Stimulated activated CD4-positive, alpha-beta T cell treated with anti-CD3 and anti-CD28 coated beads, Interleukin-2, amount 100 ng/mL, for 4 hours (primary cell): ENCODE measurements around the gene CADPS2.

Experiments
- DNase-seq: peaks from one replicate; pipeline ENCODE4 v3.0.0-alpha.2; 2020; ENCODE audit warnings: low read depth

CADPS2 gene

GRCh38 chr7:122448893-122449589 lies 437.2 kb downstream of the CADPS2 start:
- no peak for DNase-seq

DNA sequence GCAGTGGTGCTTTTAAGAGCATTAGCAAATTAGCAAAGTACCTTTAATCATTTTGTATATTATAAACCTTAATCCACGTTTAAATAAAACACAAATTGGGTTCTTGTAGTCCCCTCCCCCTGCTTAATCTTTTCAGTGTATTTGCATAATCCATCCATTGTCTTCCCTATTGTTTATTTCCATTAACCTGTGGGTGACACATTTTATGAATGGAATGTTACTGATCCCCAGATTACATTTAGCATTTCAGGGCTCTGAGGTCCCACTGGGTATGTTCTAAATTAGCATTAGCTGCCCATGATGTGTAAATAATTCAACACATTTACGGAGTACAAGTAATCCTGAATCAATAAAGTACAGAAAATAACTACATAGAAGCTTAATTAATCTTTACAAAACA lies 443.3 kb downstream of the CADPS2 start:
- DNase-seq: no peak

- no peak for DNase-seq
Measured at GRCh38 chr7:122438492-122438891, 447.8 kb downstream of the CADPS2 start.

- DNase-seq: no peak
Measured at GRCh38 chr7:122438006-122438405, 448.3 kb downstream of the CADPS2 start.

- no peak for DNase-seq
Measured at GRCh38 chr7:122433765-122434164, 452.5 kb downstream of the CADPS2 start.

- DNase-seq: no peak
Measured at GRCh38 chr7:122430710-122431109, 455.6 kb downstream of the CADPS2 start.

- no peak for DNase-seq
Measured at GRCh38 chr7:122429926-122430325, 456.3 kb downstream of the CADPS2 start.

GRCh38 chr7:122425731-122426130 lies 460.5 kb downstream of the CADPS2 start:
- DNase-seq: no peak

DNA sequence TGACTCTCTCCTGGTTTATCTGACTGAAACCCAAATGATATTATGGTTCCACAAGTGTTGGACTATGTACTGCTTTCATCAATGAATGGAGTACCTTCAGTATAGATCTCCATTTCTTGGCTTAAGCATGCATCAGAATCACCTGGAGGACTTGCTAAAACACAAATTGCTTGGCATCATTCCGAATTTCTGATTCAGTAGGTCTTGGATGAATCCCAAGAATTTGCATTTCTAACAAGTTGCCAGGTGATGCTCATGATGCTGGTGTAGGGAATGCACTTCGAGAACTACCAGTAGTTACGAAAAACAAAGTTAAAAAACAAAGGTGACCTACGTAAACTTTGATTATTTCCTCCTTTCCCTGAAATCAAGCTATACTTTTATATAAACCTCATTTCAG lies 462.7 kb downstream of the CADPS2 start:
- DNase-seq: no peak

- DNase-seq: no peak
Measured at GRCh38 chr7:122416336-122416735, 469.9 kb downstream of the CADPS2 start.

- DNase-seq: no peak
Measured at GRCh38 chr7:122415510-122415909, 470.8 kb downstream of the CADPS2 start.

GRCh38 chr7:122413339-122413738 lies 472.9 kb downstream of the CADPS2 start:
- DNase-seq: no peak

DNA sequence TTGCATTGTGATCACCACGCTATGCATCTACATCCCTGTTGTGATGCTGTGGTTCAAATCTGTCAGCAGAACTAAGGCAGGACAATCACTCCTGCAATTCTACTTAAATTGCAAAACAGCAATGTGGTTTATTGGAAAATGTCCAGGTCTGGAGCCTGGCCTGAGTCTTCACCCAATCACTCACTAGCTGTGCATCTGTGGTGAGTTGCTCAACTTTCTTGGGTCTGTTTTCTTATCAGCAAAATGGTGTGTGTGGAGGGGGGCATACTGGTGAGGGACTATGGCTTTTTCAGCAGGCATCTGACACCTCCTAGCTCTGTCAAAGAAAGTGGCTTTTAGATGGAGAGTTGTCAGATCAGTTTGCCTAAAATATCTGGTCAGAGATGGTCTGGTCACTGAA lies 473.4 kb downstream of the CADPS2 start:
- DNase-seq: no peak

DNA sequence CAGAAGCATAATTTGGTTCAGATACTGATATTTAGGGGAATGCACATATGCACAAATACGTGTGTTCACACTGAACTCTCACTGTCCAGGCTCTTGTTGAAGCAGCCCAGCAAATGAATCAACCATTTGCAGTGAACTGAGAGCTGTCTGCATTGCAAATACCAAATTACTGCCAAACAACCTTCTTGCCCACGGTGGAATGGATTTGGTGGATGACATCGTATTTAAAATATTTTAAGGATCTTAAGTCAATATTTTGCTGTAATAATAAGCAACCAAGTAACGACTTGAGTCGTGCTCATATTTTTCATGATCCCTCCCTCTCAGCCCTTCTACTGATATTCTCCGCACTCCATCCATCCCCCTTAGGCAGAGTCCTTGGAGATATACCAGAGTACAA lies 473.8 kb downstream of the CADPS2 start:
- no peak for DNase-seq

GRCh38 chr7:122407195-122407594 lies 479.1 kb downstream of the CADPS2 start:
- DNase-seq: no peak

DNA sequence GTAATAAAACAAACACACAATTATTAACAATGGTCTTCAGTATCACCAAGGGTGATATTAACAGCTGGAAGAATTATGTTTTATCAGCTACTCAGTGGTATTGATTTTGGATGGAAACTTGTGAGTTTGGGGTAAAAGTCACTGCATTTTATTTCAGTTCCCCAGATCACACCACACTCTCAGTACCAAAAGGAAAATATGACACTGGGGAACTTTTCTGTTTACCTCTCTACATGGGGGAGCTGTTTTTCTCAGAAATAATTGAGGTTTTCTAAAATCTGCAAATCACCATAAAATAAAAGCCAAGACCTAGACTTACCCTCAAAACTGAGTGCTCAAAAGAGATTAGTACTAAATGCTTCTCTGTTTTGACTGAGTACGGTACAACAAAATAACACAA lies 483.1 kb downstream of the CADPS2 start:
- DNase-seq: no peak

DNA sequence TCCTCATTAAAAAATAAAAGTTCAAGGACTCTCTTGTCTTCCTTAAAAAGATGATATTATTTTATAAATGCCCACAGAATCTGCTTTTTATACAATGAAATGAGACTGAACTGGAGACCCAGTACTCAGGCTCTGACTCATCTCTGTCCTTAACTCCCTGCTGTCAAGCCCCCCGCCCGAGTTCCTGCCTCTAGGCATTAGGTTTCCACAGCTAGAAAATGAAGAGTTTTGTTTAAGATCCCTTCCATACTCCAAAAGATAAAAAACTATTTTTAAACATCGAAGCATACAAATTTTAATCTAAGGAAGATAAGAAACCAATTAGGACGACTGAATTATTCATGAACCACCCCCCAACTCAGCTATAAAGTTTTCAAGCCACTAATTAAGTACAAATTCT lies 484.0 kb downstream of the CADPS2 start:
- DNase-seq: no peak

- no peak for DNase-seq
Measured at GRCh38 chr7:122397381-122397780, 488.9 kb downstream of the CADPS2 start.

DNA sequence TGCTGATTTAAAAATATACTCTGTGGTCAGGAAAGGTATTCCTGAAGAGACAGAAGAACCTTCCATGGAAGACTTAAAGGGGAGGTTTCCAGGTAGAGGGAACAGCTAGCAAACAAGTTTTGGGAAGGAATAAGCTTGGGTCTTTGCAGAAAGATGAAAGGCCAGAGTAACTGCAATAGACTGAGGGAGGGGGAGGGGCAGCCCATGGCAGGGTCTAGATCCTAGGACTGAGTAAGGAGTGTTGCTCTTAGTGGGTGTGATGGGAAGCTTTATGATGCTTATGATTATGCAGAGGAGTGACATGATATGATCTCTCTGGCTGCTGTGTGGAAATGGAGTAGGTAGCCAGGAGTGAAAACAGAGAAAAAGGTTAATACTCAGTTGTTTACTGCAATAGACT lies 491.7 kb downstream of the CADPS2 start:
- DNase-seq: no peak

DNA sequence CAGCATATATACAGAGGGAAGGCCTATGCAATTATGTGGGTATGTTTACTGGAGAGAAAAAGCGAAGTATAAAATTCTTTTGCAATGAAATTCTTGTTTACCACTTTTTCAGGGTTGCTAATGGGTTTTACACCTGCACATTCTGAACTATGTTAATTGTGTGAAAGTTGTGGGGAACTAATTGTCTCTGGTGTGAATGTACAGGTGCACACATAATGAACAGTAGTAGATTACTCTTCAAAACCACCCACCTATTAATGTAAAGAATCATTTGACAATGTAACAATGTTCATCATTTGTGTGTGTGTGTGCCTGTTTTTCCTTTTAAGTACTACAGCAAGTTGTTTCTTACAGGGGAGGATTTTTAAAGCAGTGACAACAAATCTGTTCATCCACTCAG lies 501.7 kb downstream of the CADPS2 start:
- DNase-seq: no peak

GRCh38 chr7:122383934-122384333 lies 502.3 kb downstream of the CADPS2 start:
- no peak for DNase-seq

- DNase-seq: no peak
Measured at GRCh38 chr7:122380992-122381391, 505.3 kb downstream of the CADPS2 start.

DNA sequence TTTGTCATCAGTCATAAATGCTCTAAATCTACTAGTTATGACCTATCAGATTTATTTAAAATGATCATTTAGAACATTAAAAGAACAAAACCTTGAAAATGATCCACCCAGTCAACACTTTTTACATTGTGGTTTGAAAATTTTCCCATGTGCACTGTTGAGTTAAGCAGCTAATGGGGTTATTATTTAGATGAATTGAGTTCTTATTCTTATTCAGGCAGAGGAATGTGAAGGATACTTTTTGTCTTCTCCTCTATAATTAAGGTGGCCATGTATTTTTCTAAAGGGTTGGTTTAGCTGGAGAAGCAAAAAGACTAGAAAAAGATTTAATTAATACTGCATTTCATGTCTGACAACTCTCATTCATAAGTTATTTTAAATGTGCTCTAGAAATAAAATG lies 506.8 kb downstream of the CADPS2 start:
- DNase-seq: no peak

DNA sequence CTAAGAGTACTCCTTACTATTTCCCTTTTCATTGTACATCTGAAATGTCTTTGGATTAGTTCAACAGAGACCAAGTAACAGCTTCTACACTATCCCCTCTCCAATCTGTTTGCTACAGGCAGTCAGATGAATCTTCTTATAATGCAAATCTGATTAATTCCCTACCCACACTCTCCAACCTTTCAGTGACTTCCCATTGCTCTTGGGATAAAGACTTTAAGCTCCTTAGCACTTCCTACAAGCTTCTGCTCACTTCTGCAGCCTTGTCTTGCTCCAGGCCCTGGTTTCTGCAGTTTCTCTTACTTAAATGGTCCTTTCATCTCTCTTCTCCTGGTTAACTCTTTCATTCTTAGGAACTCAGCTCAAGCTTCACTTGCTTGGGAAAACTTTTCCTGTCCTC lies 516.5 kb downstream of the CADPS2 start:
- DNase-seq: no peak
